Measurements from ENCODE around the gene GAREM1.

DNA sequence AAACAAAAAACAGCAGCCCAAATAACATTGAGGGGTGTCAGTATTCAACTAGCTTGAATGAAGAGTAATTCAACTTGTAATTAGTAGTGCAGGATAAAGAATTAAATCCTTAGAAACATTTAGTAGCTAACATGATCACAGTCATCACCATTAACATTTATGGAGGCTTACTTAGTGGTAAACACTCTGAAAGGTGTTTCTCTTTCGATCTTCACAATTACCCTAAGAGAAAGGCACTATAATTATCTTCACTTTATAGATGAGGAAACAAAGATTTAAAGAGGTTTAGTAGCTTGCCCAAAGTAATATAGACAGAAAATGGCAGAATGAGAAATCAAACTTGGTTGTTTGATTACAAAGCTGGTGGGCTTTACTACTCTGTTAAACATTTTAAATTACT, 81.5 kb downstream of the GAREM1 start:
- TF ChIP-seq, protein P1, sequence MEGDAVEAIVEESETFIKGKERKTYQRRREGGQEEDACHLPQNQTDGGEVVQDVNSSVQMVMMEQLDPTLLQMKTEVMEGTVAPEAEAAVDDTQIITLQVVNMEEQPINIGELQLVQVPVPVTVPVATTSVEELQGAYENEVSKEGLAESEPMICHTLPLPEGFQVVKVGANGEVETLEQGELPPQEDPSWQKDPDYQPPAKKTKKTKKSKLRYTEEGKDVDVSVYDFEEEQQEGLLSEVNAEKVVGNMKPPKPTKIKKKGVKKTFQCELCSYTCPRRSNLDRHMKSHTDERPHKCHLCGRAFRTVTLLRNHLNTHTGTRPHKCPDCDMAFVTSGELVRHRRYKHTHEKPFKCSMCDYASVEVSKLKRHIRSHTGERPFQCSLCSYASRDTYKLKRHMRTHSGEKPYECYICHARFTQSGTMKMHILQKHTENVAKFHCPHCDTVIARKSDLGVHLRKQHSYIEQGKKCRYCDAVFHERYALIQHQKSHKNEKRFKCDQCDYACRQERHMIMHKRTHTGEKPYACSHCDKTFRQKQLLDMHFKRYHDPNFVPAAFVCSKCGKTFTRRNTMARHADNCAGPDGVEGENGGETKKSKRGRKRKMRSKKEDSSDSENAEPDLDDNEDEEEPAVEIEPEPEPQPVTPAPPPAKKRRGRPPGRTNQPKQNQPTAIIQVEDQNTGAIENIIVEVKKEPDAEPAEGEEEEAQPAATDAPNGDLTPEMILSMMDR (IDR thresholded peaks at IDR 0.05), result no peak
- no peak for TF ChIP-seq POLR2A (IDR thresholded peaks at IDR 0.05)
